Breast epithelium (tissue), 4 donors: Measurements from ENCODE around the gene MAN1A1. TPM values are rescaled to one million over a fixed set of nuclear protein-coding genes. Genes with fewer than 3 reads are reported as not detected.
A peak's percentile ranks its signal among the peaks of the same experiment; 100 is the strongest.

Experiments
- DNase-seq, 2 donors: peaks; one replicate each; pipeline ENCODE4 v3.0.0-alpha.2; 2019; ENCODE audit warnings: low spot score in 2 of 2
- H3K27ac ChIP-seq, 2 donors: fragments of 200-600 bp; sonication (generic) in 1 of 2; one replicate each; pipeline ENCODE4 v1.5.1; 2016 to 2019; ENCODE audit warnings: mild to moderate bottlenecking in 1 of 2
- H3K27me3 ChIP-seq, 2 donors: fragments of 200-600 bp; sonication (generic) in 1 of 2; one replicate each; pipeline versions ENCODE4 v1.5.1 to v1.6.0; 2017 to 2019; ENCODE audit warnings: control low read depth in 1 of 2, mild to moderate bottlenecking in 1 of 2
- H3K36me3 ChIP-seq: fragments of 200-600 bp; one replicate; pipeline ENCODE4 v1.5.1; 2019
- H3K4me1 ChIP-seq, 2 donors: fragments of 200-600 bp; sonication (generic); one replicate each; pipeline ENCODE4 v1.5.1; 2016 to 2019; ENCODE audit warnings: control low read depth in 1 of 2
- H3K4me3 ChIP-seq, 3 donors: fragments of 200-600 bp; sonication (generic); 1 replicate in 2 of 3; 2 replicates in 1 of 3; pipeline ENCODE4 v1.5.1; 2016 to 2019; ENCODE audit warnings: mild to moderate bottlenecking in 3 of 3, moderate library complexity in 2 of 3
- H3K9me3 ChIP-seq, 2 donors: fragments of 200-600 bp; sonication (generic) in 1 of 2; one replicate each; pipeline ENCODE4 v1.5.1; 2016 to 2019; ENCODE audit warnings: control low read depth in 1 of 2
- CTCF ChIP-seq, 3 donors: fragments of 450-650 bp; IDR thresholded peaks; one replicate each; pipeline ENCODE4 v1.5.1; 2016 to 2017; ENCODE audit warnings: antibody characterized with exemption in 3 of 3, mild to moderate bottlenecking in 3 of 3, moderate library complexity in 3 of 3
- POLR2A ChIP-seq: fragments of 450-650 bp; IDR thresholded peaks from one replicate; pipeline ENCODE4 v1.6.1; 2016; ENCODE audit warnings: antibody characterized with exemption, mild to moderate bottlenecking, moderate library complexity
- POLR2AphosphoS5 ChIP-seq, 3 donors: sonication (generic); formaldehyde crosslinking; IDR thresholded peaks; one replicate each; pipeline ENCODE4 v1.6.1; 2017; ENCODE audit warnings: antibody characterized with exemption in 3 of 3
- intact Hi-C: fragments of 100-400 bp; cut with DNase I; formaldehyde crosslinking; loops from one replicate; pipeline ENCODE4 v1.15.1; 2023; ENCODE audit warnings: low total_unique reads
- total RNA-seq, 3 donors: library from RNA; depleted of rRNA; stranded (reverse); fragments of >200 nt; gene quantifications; one replicate each; pipeline ENCODE4 v1.1.0, GENCODE V29; 2016

MAN1A1 gene
- total RNA-seq, 3 donors from 2014 or later, result 81.2 to 481 (median 104) TPM

DNA sequence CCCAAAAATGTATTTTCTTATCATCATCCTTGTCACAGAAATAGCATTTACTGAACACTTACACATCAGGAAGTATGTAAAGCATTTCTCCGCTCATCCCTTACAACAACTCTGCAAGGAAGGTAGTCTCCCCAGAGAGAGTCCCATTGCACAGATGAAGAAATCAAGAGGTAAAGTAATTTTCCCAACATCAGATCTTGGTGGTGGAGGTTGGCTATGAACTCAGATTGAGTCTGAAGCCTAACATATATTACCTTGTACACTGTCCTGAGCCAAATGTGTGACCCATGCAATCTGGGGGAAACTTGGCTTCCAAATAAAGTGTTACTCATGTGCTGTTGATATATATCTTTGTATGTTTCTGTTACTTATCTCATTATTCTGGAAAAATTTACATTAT is 31.4 kb downstream of the MAN1A1 start:
- H3K27me3 ChIP-seq, result no peaks in the 10 kb centered on the region
- H3K9me3 ChIP-seq, result no peaks in the 10 kb centered on the region
- no peak overlapping the region for H3K4me3 ChIP-seq
- no peaks in the 10 kb centered on the region for H3K4me1 ChIP-seq
- no peak for DNase-seq
- intact Hi-C loops, result no loop called here
- TF ChIP-seq POLR2A (no peak), CTCF (IDR thresholded peaks at IDR 0.05) (no peak)
- H3K36me3 ChIP-seq, result no peaks in the 10 kb centered on the region
- no peak overlapping the region for H3K27ac ChIP-seq

DNA sequence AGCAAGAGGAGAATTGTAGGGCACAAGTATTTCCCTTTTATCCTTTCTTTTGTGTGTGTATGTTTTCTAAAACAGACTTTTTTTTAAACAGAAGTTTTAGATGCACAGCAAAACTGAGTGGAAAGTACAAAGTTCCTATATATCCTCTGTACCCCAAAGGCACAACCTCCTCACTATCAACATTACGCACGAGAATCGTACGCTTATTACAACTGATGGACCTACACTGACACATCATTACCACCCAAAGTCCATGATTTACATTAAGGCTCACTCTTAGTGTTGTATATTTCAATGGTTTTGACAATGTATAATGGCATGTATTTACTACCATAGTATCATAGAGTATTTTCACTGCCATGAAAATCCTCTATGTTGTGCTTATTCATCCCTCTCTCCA is 32.6 kb downstream of the MAN1A1 start:
- no peaks in the 10 kb centered on the region for H3K36me3 ChIP-seq
- no peaks in the 10 kb centered on the region for H3K27me3 ChIP-seq
- TF ChIP-seq CTCF (IDR thresholded peaks at IDR 0.05), result no peak
- no peak for TF ChIP-seq POLR2A
- no peak for TF ChIP-seq POLR2AphosphoS5 (IDR thresholded peaks at IDR 0.05)
- H3K4me1 ChIP-seq, result no peaks in the 10 kb centered on the region
- intact Hi-C loops, result no loop called here
- DNase-seq, result no peak
- H3K4me3 ChIP-seq, result no peak overlapping the region
- no peak overlapping the region for H3K27ac ChIP-seq
- H3K9me3 ChIP-seq, result no peaks in the 10 kb centered on the region

- Histone ChIP-seq H3K9me3 (no peaks in the 10 kb centered on the region), H3K36me3 (no peaks in the 10 kb centered on the region), H3K4me1 (no peaks in the 10 kb centered on the region), H3K4me3 (no peak overlapping the region), H3K27me3 (no peaks in the 10 kb centered on the region), H3K27ac (peak overlapping the region in 1 of 2 donors; percentile 39)
- no peak for TF ChIP-seq CTCF (IDR thresholded peaks at IDR 0.05)
- TF ChIP-seq POLR2AphosphoS5 (IDR thresholded peaks at IDR 0.05), result no peak
- TF ChIP-seq POLR2A, result no peak
- no peak for DNase-seq
- intact Hi-C loops, result loop anchor here (2.0 kb wide), 1 partner anchor 56 kb away; no protein-coding TSS in a partner anchor
These were observed 34.7 kb downstream of the MAN1A1 start for GRCh38 chr6:119314885-119315272.

- intact Hi-C loops, result loop anchor here (2.0 kb wide), 1 partner anchor 57 kb away; no protein-coding TSS in a partner anchor
- peak overlapping the region; percentile 3 to 39 for H3K27ac ChIP-seq
- no peaks in the 10 kb centered on the region for H3K27me3 ChIP-seq
- TF ChIP-seq CTCF (IDR thresholded peaks at IDR 0.05), result no peak
- no peak overlapping the region for H3K4me3 ChIP-seq
- DNase-seq, result no peak
- no peaks in the 10 kb centered on the region for H3K4me1 ChIP-seq
- no peaks in the 10 kb centered on the region for H3K36me3 ChIP-seq
- H3K9me3 ChIP-seq, result no peaks in the 10 kb centered on the region
These were observed 35.4 kb downstream of the MAN1A1 start for GRCh38 chr6:119313937-119314884.

DNA sequence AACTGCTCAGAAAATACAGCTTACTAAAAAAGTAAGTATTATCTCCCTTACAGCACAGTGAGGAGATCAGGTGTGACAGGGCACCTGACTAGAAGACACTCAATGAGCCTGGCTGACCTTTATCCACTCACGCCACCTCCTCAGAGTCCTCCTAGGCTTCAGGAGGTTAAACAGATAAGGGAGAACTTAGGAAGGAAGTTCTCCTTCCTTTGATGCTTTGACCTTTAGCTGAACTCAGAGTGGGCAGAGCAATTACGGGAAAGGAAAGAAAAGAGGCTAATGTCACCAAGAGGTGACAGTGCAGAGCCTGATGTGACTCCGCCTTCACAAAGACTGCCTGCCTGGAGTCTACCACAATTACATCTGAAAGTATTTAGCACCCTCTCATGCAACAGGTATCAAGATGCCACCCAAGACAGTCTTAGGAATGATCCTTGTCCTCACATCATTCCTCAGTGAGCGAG is 36.7 kb downstream of the MAN1A1 start:
- Histone ChIP-seq H3K4me1 (no peaks in the 10 kb centered on the region), H3K9me3 (no peaks in the 10 kb centered on the region), H3K4me3 (no peak overlapping the region), H3K27ac (no peak overlapping the region), H3K27me3 (no peaks in the 10 kb centered on the region), H3K36me3 (no peaks in the 10 kb centered on the region)
- no peak for DNase-seq
- intact Hi-C loops, result no loop called here
- TF ChIP-seq POLR2A (no peak), CTCF (IDR thresholded peaks at IDR 0.05) (no peak), POLR2AphosphoS5 (IDR thresholded peaks at IDR 0.05) (no peak)
